SK-N-SH (cell line): ENCODE results near the gene SPRR2F. TPM values are rescaled to one million over a fixed set of nuclear protein-coding genes. Genes with fewer than 3 reads are reported as not detected.
"Not testable (repeated sequence)": the region's sequence is repeated elsewhere in the genome, so short reads cannot be mapped to it uniquely, and the experiment has no call there.

ENCODE experiments used
- CTCF ChIA-PET: fragments of 300-600, 350-600 bp; formaldehyde crosslinking; extraction: SDS; loops from one replicate; lab custom pipeline; 2021; lab: Yijun Ruan, JAX
- POLR2A ChIA-PET: fragments of 350-600 bp; sonication (Branson Sonifier 250); formaldehyde crosslinking; extraction: SDS; loops from one replicate; lab custom pipeline; 2020; ENCODE audit warnings: antibody characterized with exemption, inconsistent platforms; lab: Yijun Ruan, JAX
- DNase-seq: peaks from one replicate; pipeline ENCODE4 v3.0.0; 2012
- H2AFZ ChIP-seq: fragments of 200-600 bp; sonication (generic); 2 replicates; pipeline ENCODE4 v1.8.1; 2016; ENCODE audit warnings: antibody characterized with exemption, mild to moderate bottlenecking, low read depth
- H3F3A ChIP-seq: fragments of 200-600 bp; sonication (generic); replicated peaks from 2 replicates; pipeline ENCODE3; 2016; ENCODE audit warnings: antibody characterized with exemption, mild to moderate bottlenecking; ENCODE audit not compliant: insufficient read depth
- H3K27ac ChIP-seq, 2 experiments: fragments of 200-500 bp in 1 of 2; fragments of 200-600 bp in 1 of 2; sonication (Bioruptor generic) in 1 of 2; sonication (generic), shearing (Covaris generic) in 1 of 2; 2 replicates each; pipeline versions ENCODE4 v1.5.1 to v1.6.1; 2014 to 2016; ENCODE audit warnings: low read depth in 2 of 2, inconsistent platforms in 1 of 2, low read length in 1 of 2, mild to moderate bottlenecking in 1 of 2, mixed read lengths in 1 of 2
- H3K27me3 ChIP-seq: fragments of 200-600 bp; sonication (generic), shearing (Covaris generic); 2 replicates; pipeline ENCODE4 v1.6.1; 2016; ENCODE audit warnings: mixed run types; ENCODE audit not compliant: insufficient read depth
- H3K36me3 ChIP-seq, 2 experiments: fragments of 200-500 bp in 1 of 2; fragments of 200-600 bp in 1 of 2; sonication (Bioruptor generic) in 1 of 2; sonication (generic) in 1 of 2; replicated peaks in 1 of 2; 2 replicates each; pipeline versions ENCODE3 to v1.5.1; 2014 to 2016; ENCODE audit warnings: low read length in 1 of 2, mild to moderate bottlenecking in 1 of 2; ENCODE audit not compliant: insufficient read depth in 2 of 2, control insufficient read depth in 1 of 2
- H3K4me1 ChIP-seq, 2 experiments: fragments of 200-500 bp in 1 of 2; fragments of 200-600 bp in 1 of 2; sonication (Bioruptor generic) in 1 of 2; sonication (generic), shearing (Covaris generic) in 1 of 2; 2 replicates each; pipeline versions ENCODE4 v1.5.1 to v1.6.1; 2014 to 2016; ENCODE audit warnings: low read depth in 1 of 2, low read length in 1 of 2, mixed run types in 1 of 2; ENCODE audit not compliant: insufficient read depth in 2 of 2, control insufficient read depth in 1 of 2
- H3K4me2 ChIP-seq: fragments of 200-600 bp; sonication (generic), shearing (Covaris generic); 2 replicates; pipeline ENCODE4 v1.6.1; 2017; ENCODE audit warnings: mixed run types
- H3K4me3 ChIP-seq, 2 experiments: fragments of 200-500 bp in 1 of 2; fragments of 200-600 bp in 1 of 2; sonication (Bioruptor generic) in 1 of 2; sonication (generic), shearing (Covaris generic) in 1 of 2; 2 replicates each; pipeline versions ENCODE4 v1.5.1 to v1.8.1; 2014 to 2016; ENCODE audit warnings: low read depth in 2 of 2, inconsistent platforms in 1 of 2, low read length in 1 of 2, mild to moderate bottlenecking in 1 of 2, mixed read lengths in 1 of 2, moderate library complexity in 1 of 2
- H3K79me2 ChIP-seq: fragments of 200-600 bp; sonication (generic); 2 replicates; pipeline ENCODE4 v1.8.1; 2017; ENCODE audit warnings: mild to moderate bottlenecking; ENCODE audit not compliant: insufficient read depth
- H3K9ac ChIP-seq: fragments of 200-600 bp; sonication (generic); 2 replicates; pipeline ENCODE4 v1.6.1; 2017; ENCODE audit warnings: mixed run types
- H3K9me2 ChIP-seq: fragments of 200-600 bp; sonication (generic); 2 replicates; pipeline ENCODE4 v1.6.1; 2017; ENCODE audit warnings: mixed run types
- H3K9me3 ChIP-seq: fragments of 200-600 bp; sonication (generic); 2 replicates; pipeline ENCODE4 v1.6.1; 2017; ENCODE audit warnings: mixed run types, mild to moderate bottlenecking, moderate library complexity
- H4K20me1 ChIP-seq: fragments of 200-600 bp; sonication (generic); 2 replicates; pipeline ENCODE4 v1.6.1; 2017; ENCODE audit warnings: mild to moderate bottlenecking, mixed run types; ENCODE audit not compliant: insufficient read depth
- CHD2 ChIP-seq: fragments of 150-350 bp; IDR thresholded peaks from 2 replicates; pipeline ENCODE4 v1.6.1; 2018; ENCODE audit warnings: low read length; ENCODE audit not compliant: partially characterized antibody
- FOSL2 ChIP-seq: IDR thresholded peaks from 2 replicates; pipeline ENCODE4 v1.4.0; 2012; ENCODE audit warnings: low read depth, mild to moderate bottlenecking, moderate library complexity, borderline replicate concordance
- NRF1 ChIP-seq: IDR thresholded peaks from 2 replicates; pipeline ENCODE4 v1.6.1; 2012; ENCODE audit warnings: low read depth, mild to moderate bottlenecking, low read length
- RAD21 ChIP-seq: IDR thresholded peaks from 2 replicates; pipeline ENCODE4 v1.6.1; 2012; ENCODE audit warnings: mild to moderate bottlenecking, low read length
- RCOR1 ChIP-seq: fragments of 150-350 bp; IDR thresholded peaks from 2 replicates; pipeline ENCODE4 v1.6.1; 2017; ENCODE audit warnings: antibody characterized with exemption, low read length
- RXRA ChIP-seq: IDR thresholded peaks from 2 replicates; pipeline ENCODE4 v1.4.0; 2012; ENCODE audit warnings: low read depth, mild to moderate bottlenecking, borderline replicate concordance
- SMC3 ChIP-seq: IDR thresholded peaks from 2 replicates; pipeline ENCODE4 v1.6.1; 2012; ENCODE audit warnings: low read depth, low read length, improper control_type of control experiment
- TAF1 ChIP-seq: IDR thresholded peaks from 2 replicates; pipeline ENCODE4 v1.6.1; 2012; ENCODE audit warnings: low read depth, mild to moderate bottlenecking, low read length, moderate library complexity, borderline replicate concordance
- TCF12 ChIP-seq: IDR thresholded peaks from 2 replicates; pipeline ENCODE4 v1.4.0; 2012
- TEAD4 ChIP-seq: IDR thresholded peaks from 2 replicates; pipeline ENCODE4 v1.4.0; 2012; ENCODE audit warnings: mild to moderate bottlenecking, borderline replicate concordance; ENCODE audit not compliant: insufficient read depth
- WGBS: methylation state at CpG from one replicate; pipeline ENCODE4 v1.1.6; 2017; ENCODE audit warnings: low lambda C conversion rate; 5-methylcytosine and 5-hydroxymethylcytosine counted together
- polyA plus RNA-seq, 3 experiments: library from polyadenylated mRNA; depleted of rRNA; stranded (reverse); fragments of >200 nt; gene quantifications; 2 replicates each; pipeline ENCODE4 v1.2.3, GENCODE V29; 2012
- TF ChIP-seq, protein P1 (sequence below): IDR thresholded peaks from 2 replicates; pipeline ENCODE4; 2012
- TF ChIP-seq, protein P2 (sequence below): IDR thresholded peaks from 2 replicates; pipeline ENCODE4 v1.6.1; 2012; ENCODE audit warnings: mild to moderate bottlenecking, low read depth, low read length, moderate library complexity

The SPRR2F gene
- polyA plus RNA-seq, 1 of the 3 experiments (the other 2 are of a cell fraction), result not detected

DNA sequence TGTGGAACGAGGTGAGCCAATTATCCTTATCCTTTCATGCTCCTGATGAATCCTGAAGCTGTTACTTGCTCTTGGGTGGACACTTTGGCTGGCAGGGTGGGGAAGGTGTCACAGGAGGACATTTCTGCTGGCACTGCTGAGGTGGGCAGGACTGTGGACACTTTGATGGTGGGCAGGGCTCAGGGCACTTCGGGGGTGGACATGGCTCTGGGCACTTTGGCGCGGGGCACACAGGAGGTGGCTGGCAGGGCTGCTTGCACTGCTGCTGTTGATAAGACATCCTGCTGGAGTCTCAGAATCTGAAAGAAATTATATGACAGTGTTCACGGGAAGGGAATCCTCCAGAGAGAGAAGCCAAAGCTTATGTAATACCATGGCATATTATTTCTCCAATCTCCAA, 862 bp downstream of the SPRR2F start:
- H3K4me1 ChIP-seq, H3K9me3 ChIP-seq, H3K27me3 ChIP-seq, H3K27ac ChIP-seq, H3K4me2 ChIP-seq, H4K20me1 ChIP-seq, DNase-seq, H3K9me2 ChIP-seq, H3K9ac ChIP-seq, H3K79me2 ChIP-seq, H2AFZ ChIP-seq, H3K36me3 ChIP-seq, POLR2A ChIA-PET, CTCF ChIA-PET, H3K4me3 ChIP-seq, H3F3A ChIP-seq: not testable (repeated sequence)
- 2% methylated on average over 5 of the region's 5 CpGs for WGBS

DNA sequence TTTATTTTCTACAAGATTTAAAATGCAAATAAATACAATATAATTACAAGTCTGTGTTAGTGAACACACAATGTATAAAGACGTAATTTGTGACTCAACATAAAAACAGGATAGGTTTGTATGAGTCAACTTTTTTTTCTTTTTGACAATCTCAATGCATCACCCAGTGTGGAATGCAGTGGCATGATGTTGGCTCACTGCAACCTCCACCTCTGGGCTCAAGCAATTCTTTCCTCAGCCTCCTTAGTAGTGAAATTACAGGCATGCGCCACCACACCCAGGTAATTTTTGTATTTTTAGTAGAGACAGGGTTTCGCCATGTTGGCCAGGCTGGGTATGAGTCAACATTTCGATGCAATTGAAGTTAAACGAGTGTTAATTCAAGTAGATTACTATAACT, 13.1 kb downstream of the SPRR2F start:
- Histone ChIP-seq H3K36me3 (no peaks in the 10 kb centered on the region), H4K20me1 (no peaks in the 10 kb centered on the region), H3K9me2 (no peaks in the 10 kb centered on the region; the same call in 1 of the 2 replicates), H2AFZ (no peak overlapping the region), H3K9ac (no peak overlapping the region), H3K27me3 (no peaks in the 10 kb centered on the region), H3K9me3 (no peaks in the 10 kb centered on the region), H3K4me3 (no peak overlapping the region), H3F3A (peaks cover 4% of the 10 kb centered on the region), H3K79me2 (no peaks in the 10 kb centered on the region), H3K27ac (no peak overlapping the region), H3K4me2 (no peak overlapping the region), H3K4me1 (no peaks in the 10 kb centered on the region)
- no peak for DNase-seq
- WGBS, result 3% methylated on average over 5 of the region's 5 CpGs
- no peak for TF ChIP-seq RAD21
- TF ChIP-seq TEAD4, result no peak
- TF ChIP-seq CHD2, result no peak
- TF ChIP-seq FOSL2, result 0 out of 2 replicates have a peak, but pooled peaks have one; percentile 15
- CTCF ChIA-PET, result no interaction called here
- POLR2A ChIA-PET, result no interaction called here

DNA sequence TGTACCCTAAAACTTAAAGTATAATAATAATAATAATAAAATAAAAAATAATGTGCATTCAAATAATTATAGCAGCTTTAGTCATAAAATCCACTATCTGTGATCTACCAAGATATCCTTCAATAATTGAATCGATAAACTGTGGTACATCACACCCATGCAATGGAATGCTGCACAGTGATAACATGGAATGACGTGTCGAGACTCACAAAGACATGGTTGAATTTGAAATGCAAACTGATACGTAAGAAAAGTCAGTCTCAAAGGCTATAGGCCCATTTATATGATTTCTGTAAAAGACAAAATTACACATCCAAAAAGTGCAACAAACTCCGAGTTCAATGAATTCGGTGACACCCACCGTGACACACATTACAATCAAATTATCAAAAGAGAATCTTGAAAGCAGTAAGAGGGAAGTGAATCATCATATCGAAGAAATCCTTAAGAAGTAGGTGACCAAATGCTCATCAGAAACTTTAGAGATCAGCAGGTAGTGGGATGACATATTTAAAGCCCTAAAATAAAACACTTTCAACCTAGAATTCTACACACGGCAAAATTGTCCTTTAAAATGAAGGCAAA, 13.8 kb downstream of the SPRR2F start:
- no peak for DNase-seq
- no peak overlapping the region for H3K27ac ChIP-seq
- no peaks in the 10 kb centered on the region for H3K4me1 ChIP-seq
- no peaks in the 10 kb centered on the region for H4K20me1 ChIP-seq
- no peaks in the 10 kb centered on the region for H3K27me3 ChIP-seq
- WGBS, result 2% methylated on average over 9 of the region's 9 CpGs
- no peak overlapping the region for H3K9ac ChIP-seq
- peaks cover 4% of the 10 kb centered on the region for H3F3A ChIP-seq
- H2AFZ ChIP-seq, result no peak overlapping the region
- H3K9me2 ChIP-seq, result no peaks in the 10 kb centered on the region; the same call in 1 of the 2 replicates
- no peaks in the 10 kb centered on the region for H3K79me2 ChIP-seq
- H3K4me2 ChIP-seq, result no peak overlapping the region
- H3K4me3 ChIP-seq, result no peak overlapping the region
- ChIA-PET POLR2A (no interaction called here), CTCF (no interaction called here)
- H3K9me3 ChIP-seq, result no peaks in the 10 kb centered on the region
- TF ChIP-seq SMC3, result no peak
- H3K36me3 ChIP-seq, result no peaks in the 10 kb centered on the region

DNA sequence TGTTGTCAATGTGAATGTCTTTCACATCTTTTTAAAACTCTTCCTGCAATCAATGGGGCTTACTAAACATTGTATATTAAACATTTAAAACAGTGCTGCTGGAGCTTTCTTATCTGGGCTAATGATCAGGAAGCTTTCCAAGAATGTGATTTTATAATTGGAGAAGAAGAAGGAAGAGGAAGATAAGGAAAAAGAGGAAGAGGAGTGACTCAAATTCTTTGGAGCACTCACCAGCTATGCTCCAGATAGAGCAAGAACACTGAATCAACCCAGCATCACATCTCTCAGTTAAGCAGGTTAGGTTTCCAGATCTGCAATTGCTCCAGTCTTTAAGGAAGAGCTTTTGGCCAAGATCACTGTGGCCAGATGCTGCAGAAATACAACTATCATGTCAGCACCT, 17.6 kb downstream of the SPRR2F start:
- Histone ChIP-seq H3K4me1 (no peaks in the 10 kb centered on the region), H3K9me2 (no peaks in the 10 kb centered on the region; the same call in 1 of the 2 replicates), H3F3A (peaks cover 4% of the 10 kb centered on the region), H3K4me2 (no peak overlapping the region), H3K79me2 (no peaks in the 10 kb centered on the region), H3K9me3 (no peaks in the 10 kb centered on the region), H4K20me1 (no peaks in the 10 kb centered on the region), H3K27me3 (no peaks in the 10 kb centered on the region), H3K27ac (no peak overlapping the region), H2AFZ (no peak overlapping the region), H3K9ac (no peak overlapping the region), H3K36me3 (no peaks in the 10 kb centered on the region), H3K4me3 (no peak overlapping the region)
- no peak for DNase-seq
- ChIA-PET POLR2A (no interaction called here), CTCF (no interaction called here)
- TF ChIP-seq TCF12, result no peak
- no peak for TF ChIP-seq NRF1
- TF ChIP-seq TAF1, result no peak
- TF ChIP-seq RCOR1, result no peak
- TF ChIP-seq, protein P1, sequence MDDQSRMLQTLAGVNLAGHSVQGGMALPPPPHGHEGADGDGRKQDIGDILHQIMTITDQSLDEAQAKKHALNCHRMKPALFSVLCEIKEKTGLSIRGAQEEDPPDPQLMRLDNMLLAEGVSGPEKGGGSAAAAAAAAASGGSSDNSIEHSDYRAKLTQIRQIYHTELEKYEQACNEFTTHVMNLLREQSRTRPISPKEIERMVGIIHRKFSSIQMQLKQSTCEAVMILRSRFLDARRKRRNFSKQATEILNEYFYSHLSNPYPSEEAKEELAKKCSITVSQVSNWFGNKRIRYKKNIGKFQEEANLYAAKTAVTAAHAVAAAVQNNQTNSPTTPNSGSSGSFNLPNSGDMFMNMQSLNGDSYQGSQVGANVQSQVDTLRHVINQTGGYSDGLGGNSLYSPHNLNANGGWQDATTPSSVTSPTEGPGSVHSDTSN, result no peak
- TF ChIP-seq, protein P2, sequence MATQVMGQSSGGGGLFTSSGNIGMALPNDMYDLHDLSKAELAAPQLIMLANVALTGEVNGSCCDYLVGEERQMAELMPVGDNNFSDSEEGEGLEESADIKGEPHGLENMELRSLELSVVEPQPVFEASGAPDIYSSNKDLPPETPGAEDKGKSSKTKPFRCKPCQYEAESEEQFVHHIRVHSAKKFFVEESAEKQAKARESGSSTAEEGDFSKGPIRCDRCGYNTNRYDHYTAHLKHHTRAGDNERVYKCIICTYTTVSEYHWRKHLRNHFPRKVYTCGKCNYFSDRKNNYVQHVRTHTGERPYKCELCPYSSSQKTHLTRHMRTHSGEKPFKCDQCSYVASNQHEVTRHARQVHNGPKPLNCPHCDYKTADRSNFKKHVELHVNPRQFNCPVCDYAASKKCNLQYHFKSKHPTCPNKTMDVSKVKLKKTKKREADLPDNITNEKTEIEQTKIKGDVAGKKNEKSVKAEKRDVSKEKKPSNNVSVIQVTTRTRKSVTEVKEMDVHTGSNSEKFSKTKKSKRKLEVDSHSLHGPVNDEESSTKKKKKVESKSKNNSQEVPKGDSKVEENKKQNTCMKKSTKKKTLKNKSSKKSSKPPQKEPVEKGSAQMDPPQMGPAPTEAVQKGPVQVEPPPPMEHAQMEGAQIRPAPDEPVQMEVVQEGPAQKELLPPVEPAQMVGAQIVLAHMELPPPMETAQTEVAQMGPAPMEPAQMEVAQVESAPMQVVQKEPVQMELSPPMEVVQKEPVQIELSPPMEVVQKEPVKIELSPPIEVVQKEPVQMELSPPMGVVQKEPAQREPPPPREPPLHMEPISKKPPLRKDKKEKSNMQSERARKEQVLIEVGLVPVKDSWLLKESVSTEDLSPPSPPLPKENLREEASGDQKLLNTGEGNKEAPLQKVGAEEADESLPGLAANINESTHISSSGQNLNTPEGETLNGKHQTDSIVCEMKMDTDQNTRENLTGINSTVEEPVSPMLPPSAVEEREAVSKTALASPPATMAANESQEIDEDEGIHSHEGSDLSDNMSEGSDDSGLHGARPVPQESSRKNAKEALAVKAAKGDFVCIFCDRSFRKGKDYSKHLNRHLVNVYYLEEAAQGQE, result no peak
- TF ChIP-seq SMC3, result no peak
- TF ChIP-seq RXRA, result no peak
